DMS114 treated with DMSO at 0.1 percent for 48 hours (cell line): ENCODE measurements around the gene HID1.

Experiments used
- DNase-seq: peaks from one replicate; lab custom pipeline; 2025; ENCODE audit not compliant: unreplicated experiment; lab: John Stamatoyannopoulos, UW

HID1 gene

GRCh38 chr17:74949455-74950115 lies 23.0 kb downstream of the HID1 start:
- no peak for DNase-seq

GRCh38 chr17:74947041-74947754 lies 25.4 kb downstream of the HID1 start:
- no peak for DNase-seq

GRCh38 chr17:74946641-74947040 lies 25.9 kb downstream of the HID1 start:
- no peak for DNase-seq

GRCh38 chr17:74945543-74945942 lies 27.0 kb downstream of the HID1 start:
- no peak for DNase-seq

GRCh38 chr17:74943808-74944522 lies 28.6 kb downstream of the HID1 start:
- no peak for DNase-seq

- DNase-seq, result no peak
Measured at GRCh38 chr17:74941128-74941725, 31.3 kb downstream of the HID1 start.

GRCh38 chr17:74939534-74939933 lies 33.0 kb downstream of the HID1 start:
- DNase-seq, result no peak

GRCh38 chr17:74938194-74938950 lies 34.2 kb downstream of the HID1 start:
- DNase-seq, result no peak

- no peak for DNase-seq
Measured at GRCh38 chr17:74937064-74938051, 35.2 kb downstream of the HID1 start.

- DNase-seq, result no peak
Measured at GRCh38 chr17:74936470-74936799, 36.1 kb downstream of the HID1 start.

GRCh38 chr17:74935585-74936469 lies 36.7 kb downstream of the HID1 start, which contains the start of gene OTOP3:
OTOP3 (plus strand) TSS chr17:74935898; CDS start chr17:74935922, 24 bp downstream.
- no peak for DNase-seq

- no peak for DNase-seq
Measured at GRCh38 chr17:74935048-74935447, 37.5 kb downstream of the HID1 start.

- no peak for DNase-seq
Measured at GRCh38 chr17:74930535-74931036, 42.0 kb downstream of the HID1 start.

- no peak for DNase-seq
Measured at GRCh38 chr17:74928786-74929185, 43.8 kb downstream of the HID1 start.

- no peak for DNase-seq
Measured at GRCh38 chr17:74925242-74925641, 47.3 kb downstream of the HID1 start.

GRCh38 chr17:74924250-74924948 lies 48.2 kb downstream of the HID1 start, which contains the start of gene OTOP2:
OTOP2 (plus strand) TSS chr17:74924273; CDS start chr17:74924633, 360 bp downstream.
- DNase-seq, result no peak

GRCh38 chr17:74923538-74924249 lies 48.9 kb downstream of the HID1 start:
- no peak for DNase-seq
